ENCODE measurements around the gene SMOC2. TPM values are rescaled to one million over a fixed set of nuclear protein-coding genes. Genes with fewer than 3 reads are reported as not detected.

The SMOC2 gene
- total and polyA plus RNA-seq, 2 of the 4 experiments (the other 2 are of a cell fraction): not detected

DNA sequence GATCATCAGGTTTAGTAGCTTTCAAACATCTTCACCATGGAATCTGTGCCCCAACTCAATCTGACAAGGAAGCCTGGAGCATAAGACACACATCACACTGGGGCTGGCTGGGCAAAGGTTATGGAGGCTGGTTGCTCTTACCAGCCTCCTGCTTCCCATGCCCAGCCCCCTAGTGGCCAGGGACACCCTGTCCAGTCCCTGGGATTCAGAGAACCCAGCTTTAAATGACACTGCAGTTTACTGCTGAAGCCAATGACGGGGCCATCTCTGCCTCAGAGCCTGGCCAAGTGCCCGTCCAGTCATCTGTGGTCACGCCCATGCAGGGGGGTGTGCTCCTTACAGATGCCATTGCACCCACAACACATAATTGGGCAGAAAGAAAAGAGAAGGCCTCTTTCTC, 272.9 kb downstream of the SMOC2 start:
- Histone ChIP-seq H3K9ac (ENCODE audit: low read depth, low read length) (no peak overlapping the region), H3K56ac (ENCODE audit: extremely low read depth, insufficient read depth, low read length) (no peak overlapping the region), H3K4me2 (ENCODE audit: low read depth, low read length) (no peak overlapping the region), H4K91ac (ENCODE audit: insufficient read depth, low read depth, low read length) (no peak overlapping the region), H3K9me1 (ENCODE audit: insufficient read depth, low read length) (no peaks in the 10 kb centered on the region), H3K18ac (ENCODE audit: low read depth, low read length) (no peak overlapping the region), H4K20me1 (ENCODE audit: insufficient read depth, low read length) (no peaks in the 10 kb centered on the region), H3K36me3 (ENCODE audit: control insufficient read depth, insufficient read depth, low read length) (no peaks in the 10 kb centered on the region), H3K9me3 (ENCODE audit: control insufficient read depth, insufficient read depth, low read length) (peaks cover 48% of the 10 kb centered on the region), H3K14ac (replicated peaks; ENCODE audit: low read depth, low read length) (no peak overlapping the region), H2AFZ (replicated peaks; ENCODE audit: low read length, poor library complexity) (no peak overlapping the region), H4K8ac (ENCODE audit: low read depth in 2 of 2, low read length in 2 of 2) (no peak overlapping the region), H2BK5ac (ENCODE audit: low read depth, low read length, poor library complexity, severe bottlenecking) (no peak overlapping the region), H3K4me1 (ENCODE audit: control insufficient read depth, insufficient read depth, low read length) (no peaks in the 10 kb centered on the region), H3K79me1 (ENCODE audit: low read depth in 1 of 2, low read length in 2 of 2) (no peaks in the 10 kb centered on the region), H2BK20ac (ENCODE audit: low read depth, low read length) (no peak overlapping the region), H2AK5ac (ENCODE audit: low read depth, low read length) (no peak overlapping the region), H3K27me3 (ENCODE audit: control insufficient read depth, insufficient read depth, low read length) (no peaks in the 10 kb centered on the region), H3K4me3 (ENCODE audit: insufficient read depth, low read depth, low read length) (no peak overlapping the region), H3K23ac (ENCODE audit: low read depth, low read length) (no peak overlapping the region), H4K5ac (ENCODE audit: low read depth, low read length) (no peak overlapping the region), H2BK120ac (ENCODE audit: low read depth, low read length) (no peak overlapping the region), H3K4ac (ENCODE audit: low read depth, low read length) (no peak overlapping the region), H2BK15ac (ENCODE audit: low read depth, low read length) (no peak overlapping the region), H2AK9ac (replicated peaks; ENCODE audit: low read depth, low read length, poor library complexity) (no peak overlapping the region), H3K27ac (ENCODE audit: insufficient read depth, low read length) (no peak overlapping the region)
- DNase-seq: no peak
- no CpG with 5 or more reads among the region's 3 CpGs for WGBS, 2 experiments (ENCODE audit: extremely low coverage in 2 of 2, insufficient read length in 1 of 2)
- intact Hi-C loops (cut with micrococcal nuclease): no loop called here
- dilution Hi-C loops (cut with HindIII; ENCODE audit: low sequenced_read_pairs, unreplicated experiment): no loop called here
- BruUV-seq (replicated peaks): no TSS peak
- ChIA-PET POLR2A (ENCODE audit: unreplicated experiment) (interaction anchor here (0.7 kb wide), 1 partner anchor 741 kb away, joined by 3 read pairs; no protein-coding TSS in a partner anchor), CTCF (no interaction called here)
- in situ Hi-C loops (cut with MboI; ENCODE audit: low sequenced_read_pairs): no loop called here
- ATAC-seq (ENCODE audit: low read depth): no peak
- no peak for TF ChIP-seq MAZ (IDR thresholded peaks at IDR 0.05; ENCODE audit: borderline replicate concordance, low read depth, low read length)
- TF ChIP-seq, protein P1, sequence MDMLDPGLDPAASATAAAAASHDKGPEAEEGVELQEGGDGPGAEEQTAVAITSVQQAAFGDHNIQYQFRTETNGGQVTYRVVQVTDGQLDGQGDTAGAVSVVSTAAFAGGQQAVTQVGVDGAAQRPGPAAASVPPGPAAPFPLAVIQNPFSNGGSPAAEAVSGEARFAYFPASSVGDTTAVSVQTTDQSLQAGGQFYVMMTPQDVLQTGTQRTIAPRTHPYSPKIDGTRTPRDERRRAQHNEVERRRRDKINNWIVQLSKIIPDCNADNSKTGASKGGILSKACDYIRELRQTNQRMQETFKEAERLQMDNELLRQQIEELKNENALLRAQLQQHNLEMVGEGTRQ (IDR thresholded peaks at IDR 0.05; ENCODE audit: low read depth, low read length): no peak
- no peak for TF ChIP-seq POLR2A (IDR thresholded peaks at IDR 0.05; ENCODE audit: low read depth, low read length)
- TF ChIP-seq, protein P2, sequence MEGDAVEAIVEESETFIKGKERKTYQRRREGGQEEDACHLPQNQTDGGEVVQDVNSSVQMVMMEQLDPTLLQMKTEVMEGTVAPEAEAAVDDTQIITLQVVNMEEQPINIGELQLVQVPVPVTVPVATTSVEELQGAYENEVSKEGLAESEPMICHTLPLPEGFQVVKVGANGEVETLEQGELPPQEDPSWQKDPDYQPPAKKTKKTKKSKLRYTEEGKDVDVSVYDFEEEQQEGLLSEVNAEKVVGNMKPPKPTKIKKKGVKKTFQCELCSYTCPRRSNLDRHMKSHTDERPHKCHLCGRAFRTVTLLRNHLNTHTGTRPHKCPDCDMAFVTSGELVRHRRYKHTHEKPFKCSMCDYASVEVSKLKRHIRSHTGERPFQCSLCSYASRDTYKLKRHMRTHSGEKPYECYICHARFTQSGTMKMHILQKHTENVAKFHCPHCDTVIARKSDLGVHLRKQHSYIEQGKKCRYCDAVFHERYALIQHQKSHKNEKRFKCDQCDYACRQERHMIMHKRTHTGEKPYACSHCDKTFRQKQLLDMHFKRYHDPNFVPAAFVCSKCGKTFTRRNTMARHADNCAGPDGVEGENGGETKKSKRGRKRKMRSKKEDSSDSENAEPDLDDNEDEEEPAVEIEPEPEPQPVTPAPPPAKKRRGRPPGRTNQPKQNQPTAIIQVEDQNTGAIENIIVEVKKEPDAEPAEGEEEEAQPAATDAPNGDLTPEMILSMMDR (conservative IDR thresholded peaks at IDR 0.05; ENCODE audit: low read depth, low read length): no peak
- no peak for TF ChIP-seq MAFK (IDR thresholded peaks at IDR 0.05; ENCODE audit: low read depth, low read length)
- TF ChIP-seq SMC3 (IDR thresholded peaks at IDR 0.05; ENCODE audit: low read depth, low read length): no peak
- no peak for TF ChIP-seq FOS (IDR thresholded peaks at IDR 0.05; ENCODE audit: low read depth, low read length)
- TF ChIP-seq MXI1 (IDR thresholded peaks at IDR 0.05; ENCODE audit: borderline replicate concordance, low read depth, low read length): no peak
- TF ChIP-seq BHLHE40 (IDR thresholded peaks at IDR 0.05; ENCODE audit: low read depth, low read length): no peak
- no peak for TF ChIP-seq CEBPB (IDR thresholded peaks at IDR 0.05; ENCODE audit: low read depth, low read length)
- TF ChIP-seq, protein P3, sequence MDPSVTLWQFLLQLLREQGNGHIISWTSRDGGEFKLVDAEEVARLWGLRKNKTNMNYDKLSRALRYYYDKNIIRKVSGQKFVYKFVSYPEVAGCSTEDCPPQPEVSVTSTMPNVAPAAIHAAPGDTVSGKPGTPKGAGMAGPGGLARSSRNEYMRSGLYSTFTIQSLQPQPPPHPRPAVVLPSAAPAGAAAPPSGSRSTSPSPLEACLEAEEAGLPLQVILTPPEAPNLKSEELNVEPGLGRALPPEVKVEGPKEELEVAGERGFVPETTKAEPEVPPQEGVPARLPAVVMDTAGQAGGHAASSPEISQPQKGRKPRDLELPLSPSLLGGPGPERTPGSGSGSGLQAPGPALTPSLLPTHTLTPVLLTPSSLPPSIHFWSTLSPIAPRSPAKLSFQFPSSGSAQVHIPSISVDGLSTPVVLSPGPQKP (IDR thresholded peaks at IDR 0.05; ENCODE audit: borderline replicate concordance, low read depth, low read length): no peak
- TF ChIP-seq NFE2L2 (IDR thresholded peaks at IDR 0.05; ENCODE audit: low read depth, low read length): no peak
- no peak for TF ChIP-seq RCOR1 (IDR thresholded peaks at IDR 0.05; ENCODE audit: insufficient replicate concordance, low read length)
- no peak for TF ChIP-seq RFX5 (IDR thresholded peaks at IDR 0.05; ENCODE audit: low read depth, low read length)

Measured in IMR-90 (cell line).